ENCODE results near the gene GALNT18.

GALNT18 gene

DNA sequence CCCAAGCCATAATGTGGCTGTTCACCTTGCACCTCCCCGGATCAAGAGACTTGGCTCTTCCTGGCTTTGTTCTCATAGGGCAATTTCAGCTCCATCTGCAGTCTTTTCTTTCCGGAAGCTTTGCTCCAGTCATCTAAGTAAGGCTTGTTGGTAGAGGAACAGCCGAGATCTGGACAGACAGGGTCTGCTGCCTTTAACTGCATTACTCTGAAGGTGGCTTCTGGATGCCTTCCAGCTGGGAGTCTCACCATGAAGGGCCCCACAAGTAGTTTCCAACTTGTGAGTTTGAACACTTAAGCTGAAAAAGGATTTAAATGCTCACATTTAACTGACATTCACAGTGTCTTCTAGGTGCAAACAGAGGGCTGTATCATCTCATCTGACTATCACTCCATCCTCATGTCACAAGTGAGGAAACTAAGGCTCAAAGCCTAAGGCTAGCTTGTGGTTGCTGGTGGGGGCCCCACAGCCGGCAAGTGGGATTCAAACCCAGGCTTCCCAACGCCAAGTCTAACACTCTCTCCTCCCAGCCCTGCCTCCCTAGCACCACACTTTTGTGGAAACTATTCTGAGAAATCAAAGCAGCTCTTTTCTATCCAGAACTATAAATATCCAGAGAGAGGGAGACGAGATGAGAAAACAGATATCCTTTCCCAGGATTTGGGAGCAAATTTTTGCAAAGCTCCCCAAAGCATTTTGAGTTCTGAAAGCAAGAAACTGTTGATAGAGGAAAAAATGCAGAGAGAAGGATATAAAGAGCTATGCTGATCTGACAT, 58.4 kb downstream of the GALNT18 start:
- Histone ChIP-seq H3K4me3 (ENCODE audit: low read depth, low read length) (no peak overlapping the region), H3K36me3 (ENCODE audit: control insufficient read depth, insufficient read depth, low read length) (no peaks in the 10 kb centered on the region), H3K9ac (ENCODE audit: low read length) (no peak overlapping the region), H3K9me3 (ENCODE audit: control insufficient read depth, insufficient read depth, low read depth, low read length) (no peaks in the 10 kb centered on the region), H3K27ac (ENCODE audit: low read depth, low read length) (no peak overlapping the region), H3K4me1 (ENCODE audit: control insufficient read depth, insufficient read depth, low read length) (no peaks in the 10 kb centered on the region), H3K27me3 (ENCODE audit: control insufficient read depth, insufficient read depth, low read length) (no peaks in the 10 kb centered on the region; the same call in 1 of the 2 replicates)

DNA sequence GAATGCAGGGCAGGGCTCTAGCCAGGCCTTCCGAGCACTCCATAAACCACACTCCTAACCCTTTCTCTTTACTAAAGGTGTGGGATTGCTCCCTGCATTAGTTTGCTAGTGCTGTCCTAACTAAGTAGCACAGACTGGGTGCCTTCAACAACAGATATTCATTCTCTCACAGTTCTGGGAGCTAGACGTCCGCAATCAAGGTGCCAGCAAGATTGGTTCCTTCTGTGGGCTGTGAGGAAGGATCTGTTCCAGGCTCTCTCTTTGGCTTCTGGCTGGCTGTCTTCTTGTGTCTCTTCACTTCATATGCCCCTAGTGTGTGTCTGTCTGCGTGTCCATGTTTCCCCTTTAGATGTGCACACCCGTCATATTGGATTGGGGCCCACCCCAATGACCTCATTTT, 59.8 kb downstream of the GALNT18 start:
- H3K27ac ChIP-seq (ENCODE audit: low read depth, low read length) = no peak overlapping the region
- no peaks in the 10 kb centered on the region for H3K9me3 ChIP-seq (ENCODE audit: control insufficient read depth, insufficient read depth, low read depth, low read length)
- H3K4me1 ChIP-seq (ENCODE audit: control insufficient read depth, insufficient read depth, low read length) = no peaks in the 10 kb centered on the region
- H3K36me3 ChIP-seq (ENCODE audit: control insufficient read depth, insufficient read depth, low read length) = no peaks in the 10 kb centered on the region
- no peak overlapping the region for H3K9ac ChIP-seq (ENCODE audit: low read length)
- no peaks in the 10 kb centered on the region; the same call in 1 of the 2 replicates for H3K27me3 ChIP-seq (ENCODE audit: control insufficient read depth, insufficient read depth, low read length)
- H3K4me3 ChIP-seq (ENCODE audit: low read depth, low read length) = no peak overlapping the region

DNA sequence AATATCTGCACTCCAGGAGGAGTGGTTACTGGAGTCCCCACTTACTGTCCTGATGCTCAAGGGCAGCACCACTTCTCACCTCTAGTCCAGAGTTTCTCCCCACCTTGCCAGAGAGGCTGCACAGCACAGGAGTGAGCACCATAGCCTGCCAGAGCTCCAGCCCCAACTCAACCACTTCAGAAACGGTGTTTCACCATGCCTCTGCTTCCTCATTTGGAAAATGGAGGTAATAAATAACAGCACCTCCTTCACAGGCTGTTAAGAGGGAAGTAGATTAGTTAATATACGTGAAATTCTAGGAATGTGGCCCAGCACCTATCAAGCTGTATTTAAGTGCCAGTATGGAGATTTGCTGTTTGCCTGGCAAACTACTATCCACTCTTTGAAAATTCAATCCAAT, 63.0 kb downstream of the GALNT18 start:
- no peak overlapping the region for H3K4me3 ChIP-seq (ENCODE audit: low read depth, low read length)
- no peaks in the 10 kb centered on the region for H3K9me3 ChIP-seq (ENCODE audit: control insufficient read depth, insufficient read depth, low read depth, low read length)
- no peaks in the 10 kb centered on the region for H3K36me3 ChIP-seq (ENCODE audit: control insufficient read depth, insufficient read depth, low read length)
- H3K27me3 ChIP-seq (ENCODE audit: control insufficient read depth, insufficient read depth, low read length) = no peaks in the 10 kb centered on the region; the same call in 1 of the 2 replicates
- H3K27ac ChIP-seq (ENCODE audit: low read depth, low read length) = no peak overlapping the region
- H3K4me1 ChIP-seq (ENCODE audit: control insufficient read depth, insufficient read depth, low read length) = no peaks in the 10 kb centered on the region
- no peak overlapping the region for H3K9ac ChIP-seq (ENCODE audit: low read length)

DNA sequence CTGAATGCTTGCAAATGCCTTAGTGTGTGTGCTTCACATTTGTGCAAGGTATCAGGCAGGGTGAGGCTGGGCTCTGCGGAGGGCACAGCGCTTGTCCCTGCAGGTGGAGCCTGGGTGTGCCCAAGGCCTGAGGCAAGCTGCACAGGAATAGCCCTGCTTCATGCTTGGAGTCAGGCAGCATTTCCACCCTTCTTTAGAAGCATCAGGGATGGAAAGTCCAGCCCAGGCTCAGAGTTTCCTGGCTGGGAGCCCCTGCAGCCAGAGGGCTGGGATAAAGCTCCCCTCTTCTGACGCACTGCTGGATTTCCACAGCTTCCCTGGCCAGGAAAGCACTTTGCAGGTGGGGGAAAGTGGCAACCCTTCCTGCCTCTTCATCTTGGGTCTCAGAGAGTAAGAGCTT, 63.4 kb downstream of the GALNT18 start:
- Histone ChIP-seq H3K27ac (ENCODE audit: low read depth, low read length) (no peak overlapping the region), H3K9me3 (ENCODE audit: control insufficient read depth, insufficient read depth, low read depth, low read length) (no peaks in the 10 kb centered on the region), H3K27me3 (ENCODE audit: control insufficient read depth, insufficient read depth, low read length) (no peaks in the 10 kb centered on the region; the same call in 1 of the 2 replicates), H3K9ac (ENCODE audit: low read length) (no peak overlapping the region), H3K36me3 (ENCODE audit: control insufficient read depth, insufficient read depth, low read length) (no peaks in the 10 kb centered on the region), H3K4me1 (ENCODE audit: control insufficient read depth, insufficient read depth, low read length) (no peaks in the 10 kb centered on the region), H3K4me3 (ENCODE audit: low read depth, low read length) (no peak overlapping the region)

DNA sequence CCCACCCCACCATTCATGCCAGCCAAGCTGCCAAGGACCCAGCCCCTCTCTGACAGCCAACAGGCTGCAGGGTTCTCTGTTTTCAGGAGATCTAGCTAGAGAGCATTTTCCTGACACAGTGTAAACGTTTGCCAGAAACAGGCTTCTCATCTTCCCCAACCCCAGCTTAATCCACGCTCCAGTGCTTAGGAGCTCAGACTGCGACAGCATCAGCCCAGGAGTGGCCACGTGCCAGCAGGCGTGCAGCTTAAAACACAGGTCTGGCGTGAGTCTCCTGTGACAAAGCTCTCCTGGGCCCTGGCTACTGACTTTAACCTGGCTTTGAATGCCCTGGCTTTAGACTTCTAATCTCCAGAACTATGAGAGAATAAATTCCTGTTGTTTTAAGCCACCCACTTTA, 66.6 kb downstream of the GALNT18 start:
- no peaks in the 10 kb centered on the region for H3K4me1 ChIP-seq (ENCODE audit: control insufficient read depth, insufficient read depth, low read length)
- H3K36me3 ChIP-seq (ENCODE audit: control insufficient read depth, insufficient read depth, low read length) = no peaks in the 10 kb centered on the region
- no peak overlapping the region for H3K27ac ChIP-seq (ENCODE audit: low read depth, low read length)
- H3K27me3 ChIP-seq (ENCODE audit: control insufficient read depth, insufficient read depth, low read length) = no peaks in the 10 kb centered on the region
- H3K9ac ChIP-seq (ENCODE audit: low read length) = no peak overlapping the region
- no peaks in the 10 kb centered on the region for H3K9me3 ChIP-seq (ENCODE audit: control insufficient read depth, insufficient read depth, low read depth, low read length)
- H3K4me3 ChIP-seq (ENCODE audit: low read depth, low read length) = no peak overlapping the region

DNA sequence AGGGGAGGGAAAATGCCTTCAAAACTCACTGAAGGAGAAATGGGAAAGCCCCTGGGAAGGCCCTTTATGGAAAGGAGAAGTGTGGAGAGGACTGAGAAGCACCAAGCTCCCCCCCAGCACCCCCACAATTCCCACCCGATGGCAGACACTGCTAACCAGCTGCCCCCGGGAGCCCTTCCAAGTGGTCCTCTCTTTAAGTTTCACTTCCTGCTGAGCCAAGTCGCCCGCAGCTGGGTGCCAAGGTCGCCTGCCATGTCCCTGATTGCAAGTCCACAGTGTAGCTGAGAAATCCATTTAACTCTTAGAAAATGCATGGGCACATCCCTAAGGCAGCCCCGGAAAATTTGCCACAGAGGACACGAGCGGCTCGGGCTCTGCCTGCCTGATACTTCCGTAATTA, 68.2 kb downstream of the GALNT18 start:
- no peaks in the 10 kb centered on the region for H3K27me3 ChIP-seq (ENCODE audit: control insufficient read depth, insufficient read depth, low read length)
- no peak overlapping the region for H3K4me3 ChIP-seq (ENCODE audit: low read depth, low read length)
- no peak overlapping the region for H3K9ac ChIP-seq (ENCODE audit: low read length)

DNA sequence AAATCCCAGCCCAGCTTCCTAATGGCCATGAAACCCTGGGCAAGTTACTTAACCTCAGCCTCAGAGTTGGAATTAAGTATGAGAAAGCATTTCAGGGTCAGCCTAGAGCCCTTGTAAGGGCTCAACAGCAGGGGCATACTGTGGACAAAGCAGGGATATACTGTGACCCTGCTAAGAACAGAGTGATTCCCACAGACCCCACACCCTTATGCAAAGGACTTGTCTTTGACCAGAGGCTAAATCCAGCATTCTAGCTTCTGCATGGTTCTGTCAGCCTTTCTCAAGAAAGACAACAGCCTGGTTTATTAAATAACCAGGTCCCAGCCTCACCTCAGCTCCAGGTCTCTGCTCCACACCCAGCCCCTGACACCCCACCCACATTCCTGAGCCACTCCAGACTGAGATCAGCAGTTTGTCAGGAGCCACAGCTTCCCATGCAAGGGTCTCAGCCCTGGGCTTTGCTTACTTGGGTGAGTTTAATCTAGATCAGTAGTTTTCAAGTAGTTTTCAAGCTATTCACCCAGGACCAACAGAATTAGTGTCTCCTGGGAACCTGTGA, 69.2 kb downstream of the GALNT18 start:
- H3K4me1 ChIP-seq (ENCODE audit: control insufficient read depth, insufficient read depth, low read length) = no peaks in the 10 kb centered on the region
- H3K9me3 ChIP-seq (ENCODE audit: control insufficient read depth, insufficient read depth, low read depth, low read length) = no peaks in the 10 kb centered on the region
- H3K36me3 ChIP-seq (ENCODE audit: control insufficient read depth, insufficient read depth, low read length) = no peaks in the 10 kb centered on the region
- no peak overlapping the region for H3K4me3 ChIP-seq (ENCODE audit: low read depth, low read length)
- H3K27me3 ChIP-seq (ENCODE audit: control insufficient read depth, insufficient read depth, low read length) = no peaks in the 10 kb centered on the region
- H3K9ac ChIP-seq (ENCODE audit: low read length) = no peak overlapping the region
- H3K27ac ChIP-seq (ENCODE audit: low read depth, low read length) = no peak overlapping the region

More for the DNA sequence above, 68.2 kb downstream of the GALNT18 start:
- Histone ChIP-seq H3K27ac (ENCODE audit: low read depth, low read length) (no peak overlapping the region), H3K4me1 (ENCODE audit: control insufficient read depth, insufficient read depth, low read length) (no peaks in the 10 kb centered on the region), H3K36me3 (ENCODE audit: control insufficient read depth, insufficient read depth, low read length) (no peaks in the 10 kb centered on the region), H3K9me3 (ENCODE audit: control insufficient read depth, insufficient read depth, low read depth, low read length) (no peaks in the 10 kb centered on the region)

DNA sequence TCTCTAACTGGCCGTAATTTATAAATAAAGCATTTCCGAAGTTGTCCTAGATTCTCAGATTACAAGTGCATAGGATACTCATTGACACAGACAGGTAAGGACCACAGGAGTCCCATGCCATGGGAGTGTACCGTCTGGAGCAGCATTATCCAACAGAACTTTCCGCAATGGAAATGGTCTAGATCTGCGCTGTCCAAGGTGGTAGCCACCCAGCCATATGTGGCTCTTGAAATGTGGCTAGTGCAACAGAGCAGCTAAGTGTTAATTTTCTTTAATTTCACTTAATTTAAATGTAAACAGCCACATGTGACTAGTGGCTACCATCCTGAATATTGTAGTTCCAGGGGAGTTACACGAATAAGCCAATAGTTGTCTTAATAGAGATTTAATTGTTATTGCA, 71.3 kb downstream of the GALNT18 start:
- Histone ChIP-seq H3K27ac (ENCODE audit: low read depth, low read length) (no peak overlapping the region), H3K4me1 (ENCODE audit: control insufficient read depth, insufficient read depth, low read length) (peaks cover 8% of the 10 kb centered on the region), H3K27me3 (ENCODE audit: control insufficient read depth, insufficient read depth, low read length) (no peaks in the 10 kb centered on the region), H3K9me3 (ENCODE audit: control insufficient read depth, insufficient read depth, low read depth, low read length) (no peaks in the 10 kb centered on the region), H3K9ac (ENCODE audit: low read length) (no peak overlapping the region), H3K4me3 (ENCODE audit: low read depth, low read length) (no peak overlapping the region), H3K36me3 (ENCODE audit: control insufficient read depth, insufficient read depth, low read length) (no peaks in the 10 kb centered on the region)

DNA sequence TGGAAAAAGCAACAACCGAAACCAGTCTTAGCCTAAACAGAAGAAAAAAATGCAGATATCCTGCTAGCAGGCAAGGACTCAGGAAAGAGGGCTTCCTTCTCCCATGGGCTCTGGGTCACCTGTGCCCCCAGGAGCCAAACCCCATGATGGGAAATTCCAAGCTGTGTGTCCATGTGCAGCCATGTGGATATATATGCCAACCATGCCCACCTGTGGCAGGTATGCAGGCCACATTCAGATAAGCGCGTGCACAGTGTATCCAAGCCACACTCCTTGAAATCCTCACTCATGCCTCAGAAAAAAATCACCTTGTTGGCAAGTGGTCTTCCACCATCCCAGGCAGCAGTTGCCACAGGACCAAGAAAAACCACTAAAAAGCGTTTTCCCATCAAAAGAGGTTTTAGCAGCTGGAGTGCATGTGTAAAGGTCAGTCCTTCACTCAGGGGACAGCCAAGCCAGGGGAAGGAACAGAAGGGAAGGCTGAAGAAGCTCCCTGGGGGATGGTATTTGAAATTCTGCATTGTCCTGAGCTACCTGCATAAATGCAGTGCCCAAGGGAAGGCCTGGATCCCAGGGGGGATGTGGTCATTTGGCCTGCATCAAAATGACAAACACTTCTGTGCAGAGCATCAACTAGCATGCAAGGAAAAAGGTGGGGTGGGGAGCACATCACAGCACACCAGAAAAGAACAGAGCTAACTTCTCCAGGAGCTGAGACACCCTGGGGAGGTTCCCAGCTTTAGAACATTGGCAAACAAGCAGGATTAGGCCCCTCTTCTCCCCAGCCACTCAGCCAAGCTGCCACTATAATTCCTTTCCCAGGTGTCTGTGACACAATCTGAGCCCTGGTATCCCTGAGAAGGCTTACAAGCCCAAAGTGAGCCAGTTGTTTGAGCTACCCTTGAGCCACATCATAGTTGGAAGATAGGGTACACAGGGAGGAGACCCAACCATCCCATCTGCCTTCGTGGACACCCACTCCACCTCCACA, 76.2 kb downstream of the GALNT18 start:
- Histone ChIP-seq H3K27ac (ENCODE audit: low read depth, low read length) (no peak overlapping the region), H3K9me3 (ENCODE audit: control insufficient read depth, insufficient read depth, low read depth, low read length) (no peaks in the 10 kb centered on the region), H3K9ac (ENCODE audit: low read length) (no peak overlapping the region), H3K4me3 (ENCODE audit: low read depth, low read length) (no peak overlapping the region), H3K4me1 (ENCODE audit: control insufficient read depth, insufficient read depth, low read length) (peaks cover 14% of the 10 kb centered on the region), H3K27me3 (ENCODE audit: control insufficient read depth, insufficient read depth, low read length) (no peaks in the 10 kb centered on the region), H3K36me3 (ENCODE audit: control insufficient read depth, insufficient read depth, low read length) (no peaks in the 10 kb centered on the region)

DNA sequence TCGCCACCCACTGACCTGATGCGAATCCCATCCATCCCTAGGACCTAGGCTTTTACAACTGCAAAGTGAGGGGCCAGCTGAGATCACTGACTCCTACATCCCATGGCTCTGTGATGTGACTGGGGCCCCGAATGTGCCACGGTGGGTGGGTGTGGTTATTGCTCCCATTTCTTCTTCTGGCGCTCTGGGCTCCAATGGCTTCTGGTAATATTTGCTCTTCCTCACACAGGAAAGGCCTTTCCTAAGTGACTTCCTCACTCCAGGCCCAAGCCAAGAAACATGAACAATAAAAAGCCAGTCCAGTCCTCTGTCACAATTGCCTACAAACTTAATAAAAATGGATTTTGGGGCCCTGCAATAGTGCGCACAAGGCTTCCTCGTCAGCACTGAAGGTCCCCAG, 78.1 kb downstream of the GALNT18 start:
- H3K27ac ChIP-seq (ENCODE audit: low read depth, low read length) = no peak overlapping the region
- no peak overlapping the region for H3K4me3 ChIP-seq (ENCODE audit: low read depth, low read length)
- H3K4me1 ChIP-seq (ENCODE audit: control insufficient read depth, insufficient read depth, low read length) = peaks cover 14% of the 10 kb centered on the region
- no peak overlapping the region for H3K9ac ChIP-seq (ENCODE audit: low read length)
- no peaks in the 10 kb centered on the region for H3K9me3 ChIP-seq (ENCODE audit: control insufficient read depth, insufficient read depth, low read depth, low read length)
- no peaks in the 10 kb centered on the region for H3K36me3 ChIP-seq (ENCODE audit: control insufficient read depth, insufficient read depth, low read length)
- no peaks in the 10 kb centered on the region for H3K27me3 ChIP-seq (ENCODE audit: control insufficient read depth, insufficient read depth, low read length)

DNA sequence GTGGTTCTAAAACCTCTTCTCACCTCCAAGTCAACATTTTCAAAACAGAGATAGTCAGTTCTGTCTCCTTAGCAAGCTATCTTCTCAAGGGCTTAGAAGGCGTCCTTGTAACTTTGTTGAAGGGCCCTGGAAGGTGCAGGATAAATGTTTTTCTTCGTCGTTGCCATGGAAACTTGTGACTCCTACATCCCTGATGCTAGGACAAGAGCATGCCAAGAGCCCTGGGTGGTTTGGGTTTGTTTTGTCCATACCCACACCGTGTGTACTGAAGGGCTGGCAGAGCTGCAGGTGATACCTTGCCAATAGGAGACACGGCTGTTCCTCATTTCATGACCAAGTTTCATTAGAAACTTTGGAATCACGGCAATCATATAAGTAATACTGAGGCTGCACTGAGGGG, 81.6 kb downstream of the GALNT18 start:
- no peak overlapping the region for H3K4me3 ChIP-seq (ENCODE audit: low read depth, low read length)
- no peaks in the 10 kb centered on the region for H3K36me3 ChIP-seq (ENCODE audit: control insufficient read depth, insufficient read depth, low read length)
- no peak overlapping the region for H3K27ac ChIP-seq (ENCODE audit: low read depth, low read length)
- no peak overlapping the region for H3K9ac ChIP-seq (ENCODE audit: low read length)
- no peaks in the 10 kb centered on the region for H3K9me3 ChIP-seq (ENCODE audit: control insufficient read depth, insufficient read depth, low read depth, low read length)
- no peaks in the 10 kb centered on the region for H3K27me3 ChIP-seq (ENCODE audit: control insufficient read depth, insufficient read depth, low read length)
- H3K4me1 ChIP-seq (ENCODE audit: control insufficient read depth, insufficient read depth, low read length) = peaks cover 2% of the 10 kb centered on the region

All from HUES6 (cell line).